Measurements from ENCODE around the gene GJC1.
"Not testable (repeated sequence)": the region's sequence is repeated elsewhere in the genome, so short reads cannot be mapped to it uniquely, and the experiment has no call there.

The GJC1 gene

DNA sequence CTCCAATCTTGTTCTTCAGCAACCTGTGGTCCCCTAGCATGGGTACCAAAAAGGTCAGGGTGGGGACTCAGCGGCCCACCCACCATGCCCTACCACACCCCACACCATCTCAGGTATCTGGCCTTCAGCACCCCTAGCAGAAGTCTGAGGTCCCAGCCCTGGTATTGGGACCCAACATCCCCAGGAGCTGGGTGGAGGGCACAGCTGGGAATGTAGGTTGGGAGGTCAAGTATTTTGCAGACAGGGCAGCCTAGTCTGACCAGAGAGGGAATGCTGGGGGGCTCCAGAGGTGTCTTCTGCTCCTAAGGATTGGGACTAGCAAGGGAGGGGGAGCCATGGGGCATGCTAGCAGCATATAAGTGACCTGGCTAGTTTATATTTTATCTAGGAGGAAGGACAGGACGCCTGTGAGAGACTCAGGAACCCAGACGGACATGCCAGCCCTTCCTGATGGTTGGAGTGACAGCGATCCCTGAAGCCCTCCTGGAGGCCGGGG is 72.1 kb downstream of the GJC1 start:
- no peak for DNase-seq

DNA sequence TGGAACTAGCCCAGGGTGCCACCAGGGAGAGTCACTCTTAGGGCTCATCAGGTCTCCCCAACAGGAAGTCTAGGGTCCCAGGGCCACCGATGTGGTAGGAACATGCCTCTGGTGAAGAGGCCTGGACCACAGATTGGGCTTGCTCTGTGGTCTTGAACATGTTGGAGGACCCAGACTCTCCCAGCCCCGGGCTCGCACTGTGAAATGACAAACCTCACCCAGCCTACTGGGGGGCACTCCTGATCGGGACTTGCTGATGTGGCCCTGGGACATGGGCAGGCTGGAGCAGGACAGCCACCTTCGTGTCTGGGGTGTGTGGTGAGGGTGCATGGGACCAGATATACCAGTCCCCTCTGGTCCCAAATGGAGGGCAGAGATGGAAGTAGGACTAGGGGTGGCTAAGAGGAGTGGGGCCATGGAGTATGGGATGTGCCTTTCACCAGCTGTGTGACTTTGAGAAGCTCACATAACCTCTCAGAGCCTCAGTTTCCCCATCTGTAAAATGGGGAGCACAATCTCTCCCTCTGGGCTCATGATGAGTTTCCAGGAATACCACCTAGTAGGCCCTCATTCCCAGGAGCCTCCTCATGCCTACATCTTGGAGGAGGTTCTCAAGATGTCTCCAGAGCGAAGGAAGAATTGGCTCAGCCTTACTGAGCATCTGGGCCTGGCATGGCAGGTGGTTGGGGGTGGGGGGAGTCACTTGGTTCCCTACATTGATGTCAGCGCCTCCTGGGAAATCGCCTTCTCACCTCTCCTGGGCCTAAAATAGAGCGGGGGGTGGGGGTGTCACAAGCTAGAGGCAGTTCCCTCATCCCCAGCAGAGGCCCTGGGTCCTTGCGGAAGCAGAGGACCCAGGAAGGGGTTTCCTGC is 72.8 kb downstream of the GJC1 start:
- DNase-seq, result no peak

DNA sequence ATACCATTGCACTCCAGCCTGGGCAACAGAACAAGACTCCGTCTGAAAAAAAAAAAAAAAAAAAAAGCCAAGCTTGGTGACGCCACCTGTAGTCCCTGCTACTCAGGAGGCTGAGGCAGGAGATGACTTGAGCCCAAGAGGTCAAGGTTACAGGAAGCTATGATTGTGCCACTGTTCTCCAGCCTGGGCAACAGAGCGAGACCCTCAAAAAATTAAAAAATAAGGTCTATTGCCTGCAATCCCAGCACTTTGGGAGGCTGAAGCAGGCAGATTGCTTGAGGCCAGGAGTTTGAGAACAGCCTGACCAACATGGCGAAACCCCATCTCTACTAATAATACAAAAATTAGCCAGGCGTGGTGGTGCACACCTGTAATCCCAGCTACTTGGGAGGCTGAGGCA is 74.9 kb downstream of the GJC1 start:
- not testable (repeated sequence) for DNase-seq

DNA sequence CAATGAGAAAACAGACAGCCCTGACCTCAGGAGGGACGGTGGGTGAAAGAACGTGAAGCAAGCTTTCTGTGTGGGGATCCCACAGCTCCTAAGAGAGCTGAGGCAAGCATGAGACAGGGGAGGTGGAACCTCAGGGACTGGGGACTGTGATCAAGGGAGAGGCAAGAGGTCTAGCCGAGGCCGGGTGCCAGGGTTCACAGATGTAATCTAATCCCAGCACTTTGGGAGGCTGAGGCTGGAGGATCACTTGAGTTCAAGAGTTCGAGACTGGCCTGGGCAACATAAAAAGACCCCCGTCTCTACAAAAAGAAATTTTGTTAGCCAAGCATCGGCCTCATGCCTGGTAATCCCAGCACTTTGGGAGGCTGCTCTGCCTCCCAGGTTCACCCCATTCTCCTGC is 75.8 kb downstream of the GJC1 start:
- no peak for DNase-seq

DNA sequence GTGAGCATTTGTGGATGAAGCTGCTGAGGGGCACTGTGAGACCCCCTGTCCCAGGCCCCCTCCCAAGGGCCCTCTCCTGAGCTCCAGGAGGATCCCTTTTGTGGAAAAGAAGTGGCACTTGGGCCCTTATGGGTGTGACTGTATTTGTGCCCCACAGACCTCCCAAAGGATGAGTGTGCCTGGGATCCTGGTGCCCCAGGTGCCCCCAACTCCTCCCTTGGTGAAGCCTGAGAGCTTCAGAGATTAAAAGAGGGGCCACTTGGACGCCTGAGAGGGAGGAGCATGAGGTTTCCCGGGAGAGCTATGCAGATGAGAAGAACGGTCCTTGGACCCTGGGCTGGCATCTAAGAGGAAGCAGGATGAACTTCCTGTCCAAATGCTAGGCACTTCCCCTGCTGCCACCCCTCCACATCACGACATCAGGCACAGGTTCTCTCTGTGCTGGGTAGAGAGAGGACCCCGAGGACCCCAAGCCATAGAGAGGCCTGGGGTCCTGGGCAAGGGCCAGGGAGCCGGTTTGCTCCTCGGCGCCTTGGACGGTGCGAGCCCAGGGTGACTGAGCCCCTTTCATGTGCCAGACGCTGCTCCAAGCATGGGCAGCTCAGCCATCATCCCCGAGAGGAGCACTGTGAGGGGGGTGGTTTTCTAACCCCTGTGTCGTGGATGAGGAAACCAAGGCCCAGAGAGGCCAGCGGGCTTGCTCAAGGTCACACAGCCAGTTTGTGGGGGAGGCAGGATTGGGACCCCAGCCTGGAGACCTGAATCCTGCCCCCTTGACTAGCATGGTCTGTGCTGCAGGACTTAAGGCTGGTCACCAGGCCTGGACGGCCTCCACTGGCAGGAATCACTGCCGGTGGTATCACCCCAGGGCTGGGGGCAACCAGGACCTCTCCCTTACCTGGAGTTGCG is 76.9 kb downstream of the GJC1 start:
- no peak for DNase-seq

DNA sequence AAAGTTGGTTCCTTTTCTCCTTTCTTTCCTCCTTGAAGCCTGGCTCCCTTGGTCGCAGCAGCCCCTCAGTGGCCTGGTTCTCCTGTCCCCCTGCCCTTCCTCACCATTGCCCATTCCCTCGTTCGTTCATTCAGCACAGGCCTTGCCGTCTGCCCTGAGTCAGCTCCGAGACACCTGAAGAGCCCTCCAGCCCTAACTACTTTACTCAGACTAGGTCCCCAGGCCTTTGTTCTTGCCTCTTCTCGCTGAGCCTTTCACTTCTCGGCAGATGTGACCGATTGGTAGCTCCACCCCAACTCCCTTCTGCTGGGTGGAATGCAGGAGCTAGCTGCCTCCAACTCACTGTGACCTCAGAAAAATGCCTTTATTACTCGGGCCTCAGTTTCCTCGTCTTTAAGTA is 78.3 kb downstream of the GJC1 start:
- no peak for DNase-seq

DNA sequence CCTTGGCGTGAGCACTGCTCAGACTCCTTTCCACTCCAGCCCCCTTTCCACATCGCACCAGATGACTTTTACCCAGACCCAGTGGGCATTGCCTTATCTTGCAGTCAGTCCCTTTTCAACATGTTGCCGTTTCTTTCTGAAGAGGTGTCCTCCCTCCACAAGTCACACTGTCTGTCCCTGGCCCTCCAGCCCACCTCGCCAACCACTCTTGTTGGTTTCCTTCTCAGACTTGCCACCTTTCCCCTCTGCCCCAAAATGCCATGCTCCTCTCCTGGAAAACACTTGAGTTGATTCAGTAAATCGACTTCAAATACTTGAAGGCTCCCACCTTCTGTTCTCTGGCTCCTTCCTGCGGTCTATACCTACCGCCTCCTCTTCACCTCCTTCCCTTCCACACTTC is 78.8 kb downstream of the GJC1 start:
- DNase-seq, result no peak

DNA sequence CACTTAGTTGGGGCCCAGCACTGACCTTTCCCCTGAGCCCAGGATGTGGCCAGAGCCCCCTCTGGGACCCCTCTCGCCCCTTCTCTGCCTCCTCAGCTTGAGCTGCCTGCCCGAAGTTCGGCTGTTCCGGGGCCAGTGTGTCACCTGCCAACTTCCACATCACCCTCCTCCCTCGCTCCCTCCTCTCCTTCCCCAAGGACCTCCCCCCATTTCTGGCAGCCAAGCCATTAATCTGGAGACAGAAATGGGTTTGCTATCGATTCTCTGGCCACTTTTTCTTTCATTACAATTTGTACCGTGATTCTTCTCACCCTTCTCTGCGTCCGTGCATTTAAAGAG is 80.1 kb downstream of the GJC1 start:
- no peak for DNase-seq

DNA sequence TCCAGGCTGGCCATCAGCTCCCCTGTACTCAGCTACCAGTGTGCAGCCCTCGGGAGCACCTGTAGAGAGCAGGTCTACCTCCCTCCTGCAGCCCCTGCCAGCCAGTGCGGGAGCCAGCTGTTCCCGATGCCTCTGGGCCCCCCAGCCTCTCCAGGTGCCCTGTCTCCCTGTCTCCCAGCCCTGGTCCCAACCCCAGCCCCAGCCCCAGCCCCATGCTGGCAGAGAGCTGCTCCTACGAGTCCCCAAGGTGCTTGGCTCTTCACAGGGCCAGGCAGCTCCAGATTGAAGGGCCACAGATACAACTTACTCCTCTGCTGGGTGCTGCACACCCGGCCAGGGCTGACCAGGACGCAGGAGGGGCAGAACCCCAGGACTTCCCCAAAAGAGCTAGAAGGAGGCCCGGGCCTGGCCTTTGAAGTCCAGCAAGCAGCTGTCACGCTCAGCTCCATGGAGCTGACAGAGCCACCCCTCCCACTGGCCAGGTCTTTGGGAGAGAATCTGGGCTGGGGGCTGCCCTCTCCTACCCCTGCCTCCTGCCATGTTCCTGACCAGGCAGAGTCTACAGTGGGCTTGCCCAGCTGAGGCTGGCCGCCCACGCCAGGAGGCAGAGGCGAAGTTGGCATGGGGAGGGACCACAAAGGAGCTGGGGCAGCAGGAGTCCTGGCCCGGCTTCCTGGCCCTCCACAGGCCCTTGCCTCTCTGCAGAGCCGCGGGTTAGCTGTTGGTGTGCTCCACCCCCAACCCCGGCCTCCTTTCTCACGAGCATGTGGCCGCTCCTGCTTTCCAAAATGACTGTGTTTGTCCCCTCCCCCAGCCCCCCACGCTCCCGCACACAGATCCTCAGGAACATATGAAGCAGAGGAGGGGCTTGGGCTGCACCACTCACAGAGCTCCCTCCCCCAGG is 80.8 kb downstream of the GJC1 start:
- DNase-seq, result no peak

Data from NCI-H187 treated with DMSO at 0.1 percent for 48 hours (cell line).